Motor neuron (in vitro differentiated cells): ENCODE results near the gene ACAP2. TPM values are rescaled to one million over a fixed set of nuclear protein-coding genes. Genes with fewer than 3 reads are reported as not detected.
A peak's percentile ranks its signal among the peaks of the same experiment; 100 is the strongest.

ENCODE experiments used
- ATAC-seq, 8 experiments: fragments of 200-7000 bp; cut with Tn5 transposase; replicated peaks in 6 of 8; 2 replicates each; pipeline ENCODE4 v1.8.0; 2021; ENCODE audit warnings: mild to moderate bottlenecking in 8 of 8, moderate library complexity in 8 of 8
- H3K27ac ChIP-seq, 2 donors: fragments of 250-450 bp; sonication (Bioruptor Pico); 2 replicates each; pipeline ENCODE4 v1.9.0; 2021; ENCODE audit warnings: antibody characterized with exemption in 2 of 2, mild to moderate bottlenecking in 2 of 2, moderate library complexity in 1 of 2
- H3K4me1 ChIP-seq, 2 donors: fragments of 250-450 bp; sonication (Bioruptor Pico); replicated peaks in 1 of 2; 2 replicates each; pipeline ENCODE4 v1.6.1; 2021; ENCODE audit warnings: antibody characterized with exemption in 2 of 2, mild to moderate bottlenecking in 2 of 2, moderate library complexity in 1 of 2
- H3K4me3 ChIP-seq, 5 donors: fragments of 250-450 bp; sonication (Bioruptor Pico); 2 replicates each; pipeline ENCODE4 v1.9.0; 2021; ENCODE audit warnings: antibody characterized with exemption in 5 of 5, mild to moderate bottlenecking in 5 of 5, moderate library complexity in 4 of 5
- WGBS, 10 experiments: fragments of 450-650 bp; shearing (Covaris generic); methylation state at CpG; one replicate each; pipeline ENCODE4 v1.0.0; 2022; 5-methylcytosine and 5-hydroxymethylcytosine counted together
- in situ Hi-C, 9 experiments: fragments of 400-800 bp; cut with MboI; loops; one replicate each; pipeline ENCODE4 v1.15.0; 2021; ENCODE audit warnings: low sequenced_read_pairs in 9 of 9, low pct_unique_long_range_greater_than_20kb in 2 of 9; ENCODE audit not compliant: unreplicated experiment in 9 of 9
- total RNA-seq, 8 experiments: library from RNA; unstranded; fragments of 300-600 nt; gene quantifications; 2 replicates each; pipeline versions ENCODE4 v1.2.3 to v1.2.4, GENCODE V29; 2022

ACAP2 gene
- total RNA-seq, 8 experiments from 2014 or later: 35.8 to 75.8 (median 52.7) TPM

DNA sequence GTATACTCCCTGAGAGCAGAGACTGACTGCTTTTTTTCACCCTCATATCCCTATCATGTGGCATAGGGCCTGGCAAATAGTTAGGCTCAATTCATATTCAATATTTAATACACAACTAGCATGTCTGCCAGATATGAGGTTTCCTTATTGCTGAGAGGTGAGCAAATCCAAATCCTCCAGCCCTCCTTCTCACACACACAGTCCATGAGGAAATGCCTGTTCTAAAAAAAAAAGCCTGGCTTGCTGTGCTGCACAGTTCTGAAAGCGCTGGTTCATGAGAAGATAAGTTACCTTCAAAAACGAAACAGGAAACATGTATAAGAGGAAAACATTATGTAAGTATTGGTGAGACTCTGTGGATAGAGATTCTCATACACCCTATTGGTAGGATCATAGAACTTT lies 15.5 kb upstream of the ACAP2 start:
- no peak overlapping the region for H3K4me3 ChIP-seq
- no peak overlapping the region for H3K27ac ChIP-seq

DNA sequence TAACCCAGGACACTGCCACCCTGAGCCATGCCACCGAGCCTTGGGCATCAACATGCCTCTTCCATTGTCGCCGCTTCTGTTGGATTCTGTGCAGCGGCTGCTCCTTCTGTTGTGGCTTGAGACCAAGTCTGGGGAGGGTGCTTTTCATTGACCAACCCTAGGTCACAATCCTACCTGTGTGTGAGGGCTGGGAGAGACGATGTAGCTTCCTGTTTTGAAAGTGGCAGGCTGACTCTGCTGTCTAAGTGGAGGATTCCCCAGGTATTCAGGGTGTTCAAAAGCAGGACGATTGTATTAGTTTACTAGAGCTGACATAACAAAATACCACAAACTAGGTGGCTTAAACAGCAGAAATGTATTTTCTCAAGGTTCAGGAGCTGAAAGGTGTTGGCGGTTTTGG lies 13.0 kb upstream of the ACAP2 start:
- Histone ChIP-seq H3K4me3 (no peak overlapping the region), H3K4me1 (no peaks in the 10 kb centered on the region), H3K27ac (no peak overlapping the region)
- no peak for ATAC-seq
- 61 to 100% (median 79%) methylated on average over 2 to 5 of the region's 7 CpGs; no CpG with 5 or more reads in 2 of the 10 experiments for WGBS, 10 experiments
- in situ Hi-C loops: no loop called here

More for the DNA sequence above, 15.5 kb upstream of the ACAP2 start:
- ATAC-seq: peak in 1 of 8 experiments; percentile 49
- H3K4me1 ChIP-seq: no peaks in the 10 kb centered on the region
- WGBS, 10 experiments: 43 to 100% (median 83%) methylated on average over 1 to 2 of the region's 2 CpGs; no CpG with 5 or more reads in 3 of the 10 experiments
- in situ Hi-C loops: no loop called here

DNA sequence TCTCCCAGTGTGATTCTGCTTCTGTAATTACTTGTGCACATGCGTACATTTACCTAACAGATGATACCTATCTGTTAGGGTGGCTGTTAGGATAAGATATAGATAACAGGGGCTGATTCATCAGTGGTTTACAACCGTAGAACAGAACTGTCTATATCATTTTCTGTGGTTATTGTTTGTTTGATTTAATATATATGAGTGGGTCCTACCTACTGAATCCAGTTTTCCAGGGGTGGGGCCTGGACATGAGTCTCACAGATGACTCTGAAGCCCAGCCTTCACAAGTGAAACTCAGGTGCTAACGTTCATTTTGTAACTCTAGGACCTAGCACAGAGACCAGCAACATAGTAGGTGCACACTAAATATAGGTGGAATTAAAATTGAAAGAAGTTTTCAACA lies 10.4 kb upstream of the ACAP2 start:
- WGBS, 10 experiments: 50 to 89% (median 83%) methylated on average over 1 to 3 of the region's 3 CpGs
- Histone ChIP-seq H3K4me3 (no peak overlapping the region), H3K4me1 (peaks cover 1 to 3% of the 10 kb centered on the region in 2 donors), H3K27ac (no peak overlapping the region)
- in situ Hi-C loops: no loop called here
- ATAC-seq: no peak

DNA sequence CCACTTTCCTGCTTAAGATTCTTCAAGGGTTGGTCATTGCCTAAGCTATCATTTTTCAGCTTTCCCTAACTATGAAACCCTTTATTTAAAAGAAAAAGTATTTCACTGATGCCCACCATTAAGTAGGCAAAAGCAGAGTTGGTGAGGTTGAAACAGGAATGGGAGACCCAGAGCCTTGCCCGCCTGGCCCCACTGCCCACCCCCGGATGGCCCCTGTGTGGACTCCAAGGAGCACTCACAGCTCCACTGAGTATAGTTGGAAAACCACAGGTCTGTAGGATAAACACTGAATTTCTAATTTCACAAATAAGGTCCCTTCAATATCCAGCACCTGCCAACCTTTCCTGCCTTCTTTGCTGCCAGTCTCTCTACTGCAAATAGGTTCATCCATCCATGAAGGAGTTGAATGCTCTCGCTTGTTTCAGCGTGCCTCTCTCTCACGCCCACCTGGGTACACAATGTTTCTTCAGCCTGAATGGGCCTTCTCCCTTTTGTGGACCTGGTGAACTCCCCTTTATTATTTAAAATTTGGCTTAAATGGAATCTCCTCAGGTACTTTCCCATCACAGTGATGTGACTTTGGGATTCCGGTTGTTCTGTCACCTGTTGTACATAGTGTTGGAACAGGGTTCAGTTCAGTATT lies 8.7 kb upstream of the ACAP2 start:
- in situ Hi-C loops: no loop called here
- no peak for ATAC-seq
- Histone ChIP-seq H3K4me1 (peaks cover 3 to 5% of the 10 kb centered on the region in 2 donors), H3K27ac (no peak overlapping the region), H3K4me3 (no peak overlapping the region)
- 53 to 100% (median 68%) methylated on average over 1 to 4 of the region's 6 CpGs; no CpG with 5 or more reads in 5 of the 10 experiments for WGBS, 10 experiments

DNA sequence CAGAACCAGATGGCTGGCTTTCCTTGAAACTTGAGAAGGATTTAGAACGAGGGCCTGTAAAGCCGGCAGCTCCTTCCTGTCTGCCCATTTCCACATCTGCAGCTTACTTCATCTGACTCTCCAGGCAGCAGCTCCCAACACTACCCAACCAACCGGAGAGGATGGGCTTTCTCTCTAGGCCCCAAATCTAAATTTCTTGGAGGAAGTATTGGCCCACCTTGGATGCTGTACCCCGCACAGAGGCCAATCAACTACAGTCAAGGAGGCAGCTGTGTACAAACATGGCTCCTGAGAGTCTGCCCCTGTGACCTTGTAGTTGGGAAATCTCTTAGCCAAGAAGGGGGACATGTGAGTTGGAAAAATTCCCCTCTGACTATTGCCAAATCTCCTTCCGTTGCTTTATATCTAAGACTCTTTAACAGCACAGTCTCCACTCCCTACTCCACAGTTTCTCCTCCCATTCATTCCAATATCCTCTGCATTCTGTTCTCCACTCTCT lies 8.0 kb upstream of the ACAP2 start:
- WGBS, 10 experiments: 0 to 100% (median 82%) methylated on average over 1 to 4 of the region's 5 CpGs; no CpG with 5 or more reads in 3 of the 10 experiments
- no peak overlapping the region for H3K27ac ChIP-seq
- H3K4me1 ChIP-seq: peaks cover 3 to 5% of the 10 kb centered on the region in 2 donors
- in situ Hi-C loops: no loop called here
- peak in 2 of 8 experiments; percentile 63 to 75 for ATAC-seq
- no peak overlapping the region for H3K4me3 ChIP-seq

- peaks cover 7 to 10% of the 10 kb centered on the region in 2 donors for H3K4me1 ChIP-seq
- in situ Hi-C loops: no loop called here
- ATAC-seq: peak in 5 of 8 experiments; percentile 41 to 86 (median 67)
- H3K4me3 ChIP-seq: no peak overlapping the region
- WGBS, 10 experiments: 68 to 100% (median 89%) methylated on average over 1 to 8 of the region's 12 CpGs
- peak overlapping the region in 1 of 2 donors; percentile 60 for H3K27ac ChIP-seq
Measured at GRCh38 chr3:195448205-195448875, 5.5 kb upstream of the ACAP2 start.

DNA sequence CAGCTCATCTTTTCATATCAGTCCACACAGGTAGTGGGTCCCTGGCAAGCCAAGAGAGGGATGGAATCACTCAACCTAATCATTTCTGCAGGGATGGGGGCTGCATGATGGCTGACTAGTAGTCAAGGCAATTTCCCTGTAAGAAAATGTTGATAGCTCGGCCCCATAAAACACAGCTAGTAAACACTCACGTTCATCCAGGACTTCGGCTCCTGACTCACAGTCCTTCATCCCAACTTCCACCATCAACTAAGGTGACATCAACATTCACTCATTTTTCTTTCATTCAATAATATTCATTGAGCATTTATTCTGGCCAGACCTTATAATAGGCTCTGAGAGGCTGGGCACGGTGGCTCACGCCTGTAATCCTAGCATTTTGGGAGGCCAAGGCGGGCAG lies 4.4 kb upstream of the ACAP2 start:
- in situ Hi-C loops: no loop called here
- peaks cover 7 to 10% of the 10 kb centered on the region in 2 donors for H3K4me1 ChIP-seq
- ATAC-seq: no peak
- H3K27ac ChIP-seq: no peak overlapping the region
- no peak overlapping the region for H3K4me3 ChIP-seq
- WGBS, 10 experiments: 90 to 100% (median 95%) methylated on average over 2 to 6 of the region's 6 CpGs; no CpG with 5 or more reads in 2 of the 10 experiments

DNA sequence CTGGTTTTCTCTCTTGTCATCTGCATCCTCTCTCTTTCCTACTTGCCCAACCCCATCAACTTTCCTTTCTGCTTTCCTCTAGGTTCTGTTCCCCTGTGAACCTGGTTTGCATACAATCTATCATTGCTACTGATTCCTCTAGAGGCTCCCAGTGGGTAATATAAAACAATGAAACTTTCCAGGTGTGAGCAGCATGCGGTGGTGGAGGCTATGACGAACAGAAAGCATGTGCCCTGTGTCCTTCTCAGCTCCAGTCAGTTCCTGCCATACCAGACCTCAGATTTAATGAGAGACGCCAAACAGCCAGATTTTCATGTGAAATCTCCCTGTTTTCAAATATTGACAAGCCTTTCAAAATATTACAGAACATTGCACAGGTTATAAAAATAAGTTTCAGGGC lies 3.5 kb upstream of the ACAP2 start:
- ATAC-seq: no peak
- in situ Hi-C loops: no loop called here
- peaks cover 7 to 10% of the 10 kb centered on the region in 2 donors for H3K4me1 ChIP-seq
- no peak overlapping the region for H3K27ac ChIP-seq
- WGBS, 10 experiments: 49 to 100% (median 79%) methylated on average over 2 to 3 of the region's 3 CpGs; no CpG with 5 or more reads in 3 of the 10 experiments
- H3K4me3 ChIP-seq: no peak overlapping the region

GRCh38 chr3:195445885-195446284 lies 3.1 kb upstream of the ACAP2 start:
- ATAC-seq: no peak

GRCh38 chr3:195443391-195443989 lies 670 bp upstream of the ACAP2 start:
- H3K27ac ChIP-seq: peak overlapping the region in 1 of 2 donors; percentile 15
- H3K4me3 ChIP-seq: peak overlapping the region in 4 of 5 donors; percentile 4 to 25 (median 9)
- peaks cover 6 to 18% of the 10 kb centered on the region in 2 donors for H3K4me1 ChIP-seq
- no peak for ATAC-seq
- in situ Hi-C loops: no loop called here
- WGBS, 10 experiments: 8 to 78% (median 33%) methylated on average over 2 to 6 of the region's 6 CpGs; no CpG with 5 or more reads in 2 of the 10 experiments

More at GRCh38 chr3:195445885-195446284, 3.1 kb upstream of the ACAP2 start:
- 33 to 100% (median 65%) methylated on average over 1 to 2 of the region's 2 CpGs; no CpG with 5 or more reads in 2 of the 10 experiments for WGBS, 10 experiments
- Histone ChIP-seq H3K4me3 (no peak overlapping the region), H3K27ac (no peak overlapping the region), H3K4me1 (peaks cover 7 to 14% of the 10 kb centered on the region in 2 donors)
- in situ Hi-C loops: no loop called here

GRCh38 chr3:195441992-195442572 lies 738 bp downstream of the ACAP2 start:
- Histone ChIP-seq H3K27ac (peak overlapping the region; percentile 84 to 89), H3K4me3 (peak overlapping the region; percentile 60 to 83 (median 69)), H3K4me1 (peaks cover 4 to 14% of the 10 kb centered on the region in 2 donors)
- in situ Hi-C loops: no loop called here
- ATAC-seq: peak in 2 of 8 experiments; percentile 0 to 4
- WGBS, 10 experiments: 0% methylated on average over 1 to 2 of the region's 43 CpGs; no CpG with 5 or more reads in 7 of the 10 experiments

DNA sequence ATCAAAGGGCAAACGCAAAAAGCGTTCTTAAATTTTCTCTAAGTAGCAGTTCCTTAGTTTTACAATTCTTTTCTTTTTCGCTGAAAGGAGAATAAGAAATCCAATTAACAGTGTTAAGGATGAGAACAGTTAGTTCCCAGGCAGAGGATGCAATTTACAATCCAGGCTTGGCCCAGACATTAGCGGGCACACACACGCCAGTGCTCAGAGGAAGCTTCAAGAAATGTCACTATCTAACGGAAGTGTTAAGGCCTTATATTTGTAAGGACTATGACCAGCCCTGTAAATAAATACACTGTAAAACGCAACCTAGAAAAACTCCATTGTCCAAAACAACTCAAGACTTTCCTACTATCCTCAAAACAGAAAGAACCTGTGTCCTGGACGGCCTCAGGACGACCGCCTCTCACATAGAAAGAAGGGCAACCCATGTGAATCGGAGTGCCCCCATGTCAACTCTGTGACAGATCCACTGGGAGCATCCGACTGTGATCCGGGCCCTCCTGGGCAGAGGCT lies 1.3 kb downstream of the ACAP2 start:
- in situ Hi-C loops: no loop called here
- 0 to 24% (median 7%) methylated on average over 2 to 10 of the region's 13 CpGs for WGBS, 10 experiments
- peaks cover 4 to 14% of the 10 kb centered on the region in 2 donors for H3K4me1 ChIP-seq
- ATAC-seq: peak in 2 of 8 experiments; percentile 5
- H3K27ac ChIP-seq: peak overlapping the region; percentile 84 to 89
- peak overlapping the region; percentile 60 to 83 (median 69) for H3K4me3 ChIP-seq
